ENCODE measurements around the gene SASH1. TPM values are rescaled to one million over a fixed set of nuclear protein-coding genes. Genes with fewer than 3 reads are reported as not detected.

Gene SASH1
- total RNA-seq, 1 experiment from 2014 or later = 6.6 TPM

- TF ChIP-seq SIN3A (IDR thresholded peaks at IDR 0.05; ENCODE audit: borderline replicate concordance, insufficient read depth, low read depth, low read length) (no peak), TCF7L2 (IDR thresholded peaks at IDR 0.05; ENCODE audit: low read depth, low read length) (no peak), POLR2AphosphoS5 (IDR thresholded peaks at IDR 0.05; ENCODE audit: low read depth, low read length) (no peak)
- TF ChIP-seq, protein P1, sequence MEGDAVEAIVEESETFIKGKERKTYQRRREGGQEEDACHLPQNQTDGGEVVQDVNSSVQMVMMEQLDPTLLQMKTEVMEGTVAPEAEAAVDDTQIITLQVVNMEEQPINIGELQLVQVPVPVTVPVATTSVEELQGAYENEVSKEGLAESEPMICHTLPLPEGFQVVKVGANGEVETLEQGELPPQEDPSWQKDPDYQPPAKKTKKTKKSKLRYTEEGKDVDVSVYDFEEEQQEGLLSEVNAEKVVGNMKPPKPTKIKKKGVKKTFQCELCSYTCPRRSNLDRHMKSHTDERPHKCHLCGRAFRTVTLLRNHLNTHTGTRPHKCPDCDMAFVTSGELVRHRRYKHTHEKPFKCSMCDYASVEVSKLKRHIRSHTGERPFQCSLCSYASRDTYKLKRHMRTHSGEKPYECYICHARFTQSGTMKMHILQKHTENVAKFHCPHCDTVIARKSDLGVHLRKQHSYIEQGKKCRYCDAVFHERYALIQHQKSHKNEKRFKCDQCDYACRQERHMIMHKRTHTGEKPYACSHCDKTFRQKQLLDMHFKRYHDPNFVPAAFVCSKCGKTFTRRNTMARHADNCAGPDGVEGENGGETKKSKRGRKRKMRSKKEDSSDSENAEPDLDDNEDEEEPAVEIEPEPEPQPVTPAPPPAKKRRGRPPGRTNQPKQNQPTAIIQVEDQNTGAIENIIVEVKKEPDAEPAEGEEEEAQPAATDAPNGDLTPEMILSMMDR (IDR thresholded peaks at IDR 0.05) = no peak
- TF ChIP-seq, protein P2, sequence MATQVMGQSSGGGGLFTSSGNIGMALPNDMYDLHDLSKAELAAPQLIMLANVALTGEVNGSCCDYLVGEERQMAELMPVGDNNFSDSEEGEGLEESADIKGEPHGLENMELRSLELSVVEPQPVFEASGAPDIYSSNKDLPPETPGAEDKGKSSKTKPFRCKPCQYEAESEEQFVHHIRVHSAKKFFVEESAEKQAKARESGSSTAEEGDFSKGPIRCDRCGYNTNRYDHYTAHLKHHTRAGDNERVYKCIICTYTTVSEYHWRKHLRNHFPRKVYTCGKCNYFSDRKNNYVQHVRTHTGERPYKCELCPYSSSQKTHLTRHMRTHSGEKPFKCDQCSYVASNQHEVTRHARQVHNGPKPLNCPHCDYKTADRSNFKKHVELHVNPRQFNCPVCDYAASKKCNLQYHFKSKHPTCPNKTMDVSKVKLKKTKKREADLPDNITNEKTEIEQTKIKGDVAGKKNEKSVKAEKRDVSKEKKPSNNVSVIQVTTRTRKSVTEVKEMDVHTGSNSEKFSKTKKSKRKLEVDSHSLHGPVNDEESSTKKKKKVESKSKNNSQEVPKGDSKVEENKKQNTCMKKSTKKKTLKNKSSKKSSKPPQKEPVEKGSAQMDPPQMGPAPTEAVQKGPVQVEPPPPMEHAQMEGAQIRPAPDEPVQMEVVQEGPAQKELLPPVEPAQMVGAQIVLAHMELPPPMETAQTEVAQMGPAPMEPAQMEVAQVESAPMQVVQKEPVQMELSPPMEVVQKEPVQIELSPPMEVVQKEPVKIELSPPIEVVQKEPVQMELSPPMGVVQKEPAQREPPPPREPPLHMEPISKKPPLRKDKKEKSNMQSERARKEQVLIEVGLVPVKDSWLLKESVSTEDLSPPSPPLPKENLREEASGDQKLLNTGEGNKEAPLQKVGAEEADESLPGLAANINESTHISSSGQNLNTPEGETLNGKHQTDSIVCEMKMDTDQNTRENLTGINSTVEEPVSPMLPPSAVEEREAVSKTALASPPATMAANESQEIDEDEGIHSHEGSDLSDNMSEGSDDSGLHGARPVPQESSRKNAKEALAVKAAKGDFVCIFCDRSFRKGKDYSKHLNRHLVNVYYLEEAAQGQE (IDR thresholded peaks at IDR 0.05; ENCODE audit: insufficient read depth in 1 of 2, low read depth in 2 of 2, low read length in 1 of 2) = no peak
- POLR2A ChIA-PET = no interaction called here
- no TSS peak for BruUV-seq (replicated peaks)
- Histone ChIP-seq H3K27me3 (ENCODE audit: control insufficient read depth, insufficient read depth, low read length) (no peaks in the 10 kb centered on the region), H3K36me3 (ENCODE audit: control insufficient read depth, insufficient read depth, low read length) (no peaks in the 10 kb centered on the region), H3K9me3 (ENCODE audit: control insufficient read depth, insufficient read depth, low read depth, low read length) (no peaks in the 10 kb centered on the region), H3K27ac (ENCODE audit: low read length) (no peak overlapping the region), H3K4me3 (ENCODE audit: low read depth in 2 of 2, low read length in 2 of 2) (no peak overlapping the region), H3K4me1 (ENCODE audit: control insufficient read depth, insufficient read depth, low read length) (no peaks in the 10 kb centered on the region)
- DNase-seq (ENCODE audit: low read depth, low spot score) (no peak), ATAC-seq (no peak)
- in situ Hi-C loops (cut with HindIII; ENCODE audit: low pct_unique_long_range_greater_than_20kb, low sequenced_read_pairs) (no loop called here), intact Hi-C loops (cut with micrococcal nuclease; ENCODE audit: unreplicated experiment) (no loop called here)
- CTCF ChIA-PET = no interaction called here
Measured at GRCh38 chr6:148530976-148531375, 188.3 kb downstream of the SASH1 start.

GRCh38 chr6:148532698-148533097 is 190.1 kb downstream of the SASH1 start:
- TF ChIP-seq, protein P2 (IDR thresholded peaks at IDR 0.05; ENCODE audit: insufficient read depth in 1 of 2, low read depth in 2 of 2, low read length in 1 of 2) = no peak
- TF ChIP-seq POLR2AphosphoS5 (IDR thresholded peaks at IDR 0.05; ENCODE audit: low read depth, low read length) = no peak
- no peak for TF ChIP-seq SIN3A (IDR thresholded peaks at IDR 0.05; ENCODE audit: borderline replicate concordance, insufficient read depth, low read depth, low read length)
- TF ChIP-seq TCF7L2 (IDR thresholded peaks at IDR 0.05; ENCODE audit: low read depth, low read length) = no peak
- TF ChIP-seq, protein P1 (IDR thresholded peaks at IDR 0.05) = no peak
- H3K9me3 ChIP-seq (ENCODE audit: control insufficient read depth, insufficient read depth, low read depth, low read length) = no peaks in the 10 kb centered on the region
- no TSS peak for BruUV-seq (replicated peaks)
- H3K27me3 ChIP-seq (ENCODE audit: control insufficient read depth, insufficient read depth, low read length) = no peaks in the 10 kb centered on the region
- ATAC-seq (no peak), DNase-seq (ENCODE audit: low read depth, low spot score) (no peak)
- ChIA-PET CTCF (no interaction called here), POLR2A (no interaction called here)
- no peak overlapping the region for H3K27ac ChIP-seq (ENCODE audit: low read length)
- H3K4me1 ChIP-seq (ENCODE audit: control insufficient read depth, insufficient read depth, low read length) = no peaks in the 10 kb centered on the region
- intact Hi-C loops (cut with micrococcal nuclease; ENCODE audit: unreplicated experiment) (no loop called here), in situ Hi-C loops (cut with HindIII; ENCODE audit: low pct_unique_long_range_greater_than_20kb, low sequenced_read_pairs) (no loop called here)
- no peak overlapping the region for H3K4me3 ChIP-seq (ENCODE audit: low read depth in 2 of 2, low read length in 2 of 2)
- no peaks in the 10 kb centered on the region for H3K36me3 ChIP-seq (ENCODE audit: control insufficient read depth, insufficient read depth, low read length)
